Measurements from ENCODE around the gene IL11.

Gene IL11

DNA sequence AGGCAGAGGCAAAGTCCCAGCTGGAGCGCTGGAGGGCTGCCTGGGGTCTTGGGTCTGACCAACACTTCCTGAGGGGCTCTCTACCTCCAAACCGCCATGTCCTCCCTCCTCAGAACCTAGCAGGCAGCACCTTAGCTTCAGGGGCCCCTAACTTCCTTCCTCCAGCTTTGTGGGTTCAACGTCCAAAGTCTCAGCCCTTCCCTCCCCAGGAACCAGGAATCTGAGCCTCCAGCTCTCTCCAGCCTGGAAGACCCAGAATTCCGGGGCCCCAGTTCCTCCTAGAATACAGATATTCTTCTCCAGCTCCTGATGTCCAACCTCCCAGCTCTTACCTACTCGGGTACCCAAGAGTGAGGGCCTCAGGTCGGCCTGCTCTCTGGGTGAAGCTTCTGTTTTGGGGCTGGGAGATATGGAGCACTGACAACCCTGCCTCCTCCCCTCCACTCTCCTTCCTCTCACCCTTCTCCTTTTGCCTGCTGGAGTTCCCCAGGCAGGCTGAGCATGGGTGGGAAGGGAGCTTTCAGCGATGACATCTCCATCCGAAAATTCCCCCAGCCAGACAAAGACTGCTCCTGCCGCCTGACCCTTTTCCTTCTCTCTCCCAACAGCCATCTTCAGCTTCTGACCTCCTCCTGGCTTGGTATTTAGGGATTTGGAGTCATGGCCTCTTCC lies 48.7 kb downstream of the IL11 start:
- no peak for DNase-seq

DNA sequence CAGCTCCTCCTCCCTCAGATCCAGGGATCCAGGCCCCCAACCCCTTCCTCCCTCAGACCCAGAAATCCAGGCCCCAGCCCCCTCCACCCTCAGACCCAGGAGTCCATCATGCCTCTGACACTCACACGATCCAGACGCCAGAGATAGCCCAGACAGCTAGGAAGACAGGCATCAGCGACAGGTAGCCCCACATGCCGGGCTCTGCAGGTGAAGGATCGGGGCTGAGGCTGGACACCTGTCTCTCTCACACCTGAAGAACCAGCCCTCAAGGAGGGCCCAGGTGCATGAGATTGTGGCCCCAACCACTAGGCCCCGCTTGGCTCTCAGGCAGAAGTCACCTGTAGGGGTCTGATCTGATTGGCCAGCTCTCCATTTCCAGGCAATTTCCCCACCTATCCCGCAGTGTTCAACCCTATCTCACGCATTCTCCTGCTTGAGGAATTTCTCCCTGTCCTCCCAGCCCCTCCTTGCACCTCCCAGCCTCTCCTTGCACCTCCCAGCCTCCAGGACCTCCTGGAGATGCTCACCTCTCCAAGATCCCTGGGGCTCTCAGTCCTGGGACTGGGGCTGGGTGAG lies 49.3 kb downstream of the IL11 start:
- DNase-seq, result no peak

DNA sequence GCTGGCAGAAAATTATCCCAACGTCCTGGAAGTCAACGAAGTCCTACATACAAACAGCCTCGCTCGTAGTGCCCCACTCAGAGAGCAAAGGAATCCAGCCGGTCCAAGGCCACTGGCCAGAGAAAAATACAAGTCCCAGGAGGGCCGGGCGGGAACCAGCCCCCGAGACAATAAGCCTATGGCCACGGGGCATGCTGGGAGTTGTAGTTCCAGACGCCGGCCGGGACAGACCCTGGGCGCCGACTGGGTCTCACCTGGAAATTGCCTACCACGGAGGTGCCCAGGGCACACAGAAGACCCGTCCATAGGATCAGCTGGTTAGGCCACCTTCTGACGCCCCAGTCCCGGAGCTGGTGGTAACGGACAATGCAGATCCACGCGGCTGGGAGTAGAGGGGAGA lies 50.5 kb downstream of the IL11 start:
- no peak for DNase-seq

DNA sequence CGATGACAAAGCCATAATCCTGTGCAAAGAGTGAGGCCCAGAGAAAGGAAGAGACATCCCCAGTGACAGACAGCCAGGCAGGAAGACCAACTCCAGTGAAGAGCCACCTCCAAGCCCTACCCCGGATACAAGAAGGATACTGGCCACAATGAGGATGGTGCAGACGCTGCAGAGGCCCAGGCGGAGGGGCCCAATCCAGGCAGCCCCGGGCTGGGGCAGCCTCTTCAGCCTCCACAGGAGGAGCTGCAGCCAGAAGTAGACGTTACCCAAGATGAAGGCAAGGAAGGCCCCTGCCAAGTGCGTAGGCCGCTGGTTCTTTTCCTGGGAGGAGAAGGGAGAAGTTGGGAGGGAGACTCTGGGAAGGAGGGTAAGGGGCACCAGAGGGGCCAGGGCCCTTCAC lies 53.6 kb downstream of the IL11 start:
- no peak for DNase-seq

DNA sequence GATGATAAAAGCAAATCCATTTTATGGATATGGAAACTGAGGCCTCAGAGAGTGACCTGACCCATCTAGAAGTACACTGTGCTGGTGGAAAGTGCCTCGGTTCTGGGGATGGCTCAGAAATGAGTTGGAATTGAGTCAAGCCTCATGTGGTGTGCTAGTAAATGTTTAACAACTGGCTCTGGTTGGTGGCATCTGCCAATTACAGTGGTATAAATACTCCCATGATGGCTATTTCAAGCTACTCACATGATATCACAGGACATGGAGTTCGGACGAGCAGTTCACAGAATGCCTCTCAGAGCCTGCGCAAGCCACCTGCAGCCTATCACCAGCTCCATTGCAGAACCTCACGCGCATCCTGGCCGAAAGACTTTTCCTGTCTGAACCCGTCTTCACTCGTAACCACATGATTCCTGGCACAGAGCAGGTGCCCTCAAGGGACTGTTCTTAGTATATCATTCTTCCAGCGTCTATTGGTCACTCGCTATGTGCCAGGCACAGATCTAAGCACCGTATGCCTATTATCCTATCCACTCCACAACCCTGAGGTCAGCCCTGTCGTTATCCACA lies 54.2 kb downstream of the IL11 start:
- no peak for DNase-seq

DNA sequence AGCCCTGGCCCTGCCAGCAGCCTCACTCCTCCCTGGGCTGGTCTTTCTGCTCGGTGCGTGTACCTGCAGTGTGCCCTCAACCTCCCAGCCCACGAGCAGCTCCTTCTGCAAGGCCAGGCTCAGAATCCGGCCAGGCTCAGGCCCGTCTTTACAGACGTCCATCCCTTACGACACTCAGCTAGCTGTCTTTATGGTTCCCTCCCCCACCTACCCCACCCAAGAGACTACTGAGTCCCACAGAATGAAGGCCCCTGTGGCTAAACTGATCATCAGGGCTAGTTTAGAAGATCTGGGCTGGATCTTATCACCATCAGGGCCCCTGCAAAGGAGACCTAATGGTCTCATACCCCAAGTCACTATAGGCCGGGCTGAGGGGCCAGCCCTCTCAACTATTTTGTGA lies 55.9 kb downstream of the IL11 start:
- no peak for DNase-seq
